Suppressor macrophage treated with lipopolysaccharide for 4 hours (primary cell): ENCODE measurements around the gene UBAC2.
"Not testable (repeated sequence)": the region's sequence is repeated elsewhere in the genome, so short reads cannot be mapped to it uniquely, and the experiment has no call there.

Experiments
- DNase-seq: peaks from one replicate; pipeline ENCODE4 v3.0.0-alpha.2; 2020

Gene UBAC2

GRCh38 chr13:99217461-99218110, 16.9 kb downstream of the UBAC2 start:
- DNase-seq, result no peak

- DNase-seq, result no peak
Observed at GRCh38 chr13:99218126-99218525, 17.5 kb downstream of the UBAC2 start.

- DNase-seq, result no peak
Observed at GRCh38 chr13:99218545-99218944, 17.9 kb downstream of the UBAC2 start.

GRCh38 chr13:99218969-99219368, 18.3 kb downstream of the UBAC2 start:
- no peak for DNase-seq

GRCh38 chr13:99220199-99220935, 19.7 kb downstream of the UBAC2 start:
- no peak for DNase-seq

GRCh38 chr13:99221567-99222239, 21.0 kb downstream of the UBAC2 start:
- no peak for DNase-seq

GRCh38 chr13:99223587-99223986, 22.9 kb downstream of the UBAC2 start:
- DNase-seq, result no peak

- no peak for DNase-seq
Observed at GRCh38 chr13:99224021-99224420, 23.4 kb downstream of the UBAC2 start.

GRCh38 chr13:99225078-99225477, 24.4 kb downstream of the UBAC2 start:
- peak; percentile 86 for DNase-seq

GRCh38 chr13:99226513-99226912, 25.9 kb downstream of the UBAC2 start:
- DNase-seq, result no peak

- DNase-seq, result no peak
Observed at GRCh38 chr13:99227331-99227900, 26.8 kb downstream of the UBAC2 start.

- peak; percentile 92 for DNase-seq
Observed at GRCh38 chr13:99227909-99228688, 27.4 kb downstream of the UBAC2 start.

- peak; percentile 70 for DNase-seq
Observed at GRCh38 chr13:99228737-99229691, 28.4 kb downstream of the UBAC2 start.

GRCh38 chr13:99230588-99230987, 29.9 kb downstream of the UBAC2 start:
- not testable (repeated sequence) for DNase-seq

- no peak for DNase-seq
Observed at GRCh38 chr13:99230991-99231390, 30.3 kb downstream of the UBAC2 start.

GRCh38 chr13:99231721-99232120, 31.1 kb downstream of the UBAC2 start:
- DNase-seq, result peak; percentile 87

- no peak for DNase-seq
Observed at GRCh38 chr13:99237981-99238662, 37.5 kb downstream of the UBAC2 start.

- DNase-seq, result no peak
Observed at GRCh38 chr13:99246100-99246499, 45.4 kb downstream of the UBAC2 start.

GRCh38 chr13:99249178-99249577, 48.5 kb downstream of the UBAC2 start:
- not testable (repeated sequence) for DNase-seq

- not testable (repeated sequence) for DNase-seq
Observed at GRCh38 chr13:99249606-99250005, 49.0 kb downstream of the UBAC2 start.
